Heart right ventricle (tissue), 16 donors: ENCODE results near the gene LRFN3. TPM values are rescaled to one million over a fixed set of nuclear protein-coding genes. Genes with fewer than 3 reads are reported as not detected.

Source experiments
- ATAC-seq, 8 donors: fragments of 200-7000 bp; cut with Tn5 transposase; one replicate each; pipeline ENCODE4 v1.9.1; 2020; ENCODE audit warnings: mild to moderate bottlenecking in 8 of 8, moderate library complexity in 8 of 8, moderate number of reproducible peaks in 1 of 8
- DNase-seq, 2 donors: peaks; one replicate each; pipeline ENCODE4 v3.0.0-alpha.2; 2020
- H3K27ac ChIP-seq, 10 donors: fragments of 200-600 bp; sonication (generic) in 2 of 10; one replicate each; pipeline versions ENCODE4 v1.5.0 to v1.8.0; 2020 to 2022; ENCODE audit warnings: mild to moderate bottlenecking in 3 of 10
- H3K27me3 ChIP-seq, 7 donors: fragments of 200-600 bp; one replicate each; pipeline ENCODE4 v1.8.0; 2021 to 2022; ENCODE audit warnings: mild to moderate bottlenecking in 2 of 7
- H3K36me3 ChIP-seq, 9 donors: fragments of 200-600 bp; sonication (generic) in 1 of 9; one replicate each; pipeline versions ENCODE4 v1.5.0 to v1.8.0; 2020 to 2022; ENCODE audit warnings: mild to moderate bottlenecking in 2 of 9
- H3K4me1 ChIP-seq, 9 donors: fragments of 200-600 bp; sonication (generic) in 1 of 9; one replicate each; pipeline versions ENCODE4 v1.5.0 to v1.8.0; 2020 to 2022; ENCODE audit warnings: mild to moderate bottlenecking in 4 of 9
- H3K4me3 ChIP-seq, 10 donors: fragments of 200-600 bp; sonication (generic) in 2 of 10; one replicate each; pipeline versions ENCODE4 v1.5.0 to v1.8.0; 2020 to 2022; ENCODE audit warnings: mild to moderate bottlenecking in 7 of 10, moderate library complexity in 2 of 10
- H3K9me3 ChIP-seq, 11 donors: fragments of 200-600 bp in 10 of 11; sonication (generic) in 2 of 11; one replicate each; pipeline versions ENCODE4 v1.5.0 to v1.8.0; 2013 to 2022; ENCODE audit warnings: mild to moderate bottlenecking in 2 of 11, control low read depth in 1 of 11, moderate library complexity in 1 of 11
- CTCF ChIP-seq, 9 donors: fragments of 200-600 bp; sonication (generic) in 2 of 9; IDR thresholded peaks; one replicate each; pipeline versions ENCODE4 v1.5.0 to v1.8.0; 2021 to 2022; ENCODE audit warnings: antibody characterized with exemption in 9 of 9, mild to moderate bottlenecking in 5 of 9, moderate library complexity in 1 of 9
- WGBS, 2 donors: extraction: QIAGEN DNeasy Blood & Tissue Kit; methylation state at CpG; one replicate each; pipeline ENCODE4 v1.1.7; 2013; ENCODE audit warnings: inconsistent platforms in 1 of 2; 5-methylcytosine and 5-hydroxymethylcytosine counted together
- intact Hi-C, 10 donors: fragments of 100-400 bp; cut with DNase I; formaldehyde crosslinking; loops; one replicate each; pipeline versions ENCODE4 v1.11.1 to v1.14.2; 2022
- polyA plus RNA-seq, 2 donors: library from polyadenylated mRNA; stranded (reverse); fragments of 200-250 nt; gene quantifications; one replicate each; pipeline ENCODE4 v1.2.3, GENCODE V29; 2013
- total RNA-seq, 10 donors: library from RNA; stranded (reverse); fragmentation: NEBNext Ultra II Directional in 3 of 10; extraction: Animal tissue kit (Norgen Biotek cat#: 25700) in 3 of 10; gene quantifications; one replicate each; pipeline versions ENCODE4 v1.2.1 to v1.2.4, GENCODE V29; 2021 to 2023
- donor health status: Arrhythmogenic right ventricular cardiomyopathy.
- donor health status: ischemic (EF 13 %, LVEDD 7.1; RV severe dilation, severe dysfunction).
- donor health status: healthy with polysubstance abuse.
- donor health status: DM: no; HTN: yes; CAD: no.
- donor health status: DM: no; HTN: no; CAD: no.
- donor health status: ischemic (EF 25% LVEDD 6.9; RV normal size, moderate dysfunction).
- donor health status: ischemic (EF 25% LVEDD 5.7; RV mildly dilated, moderate dysfunction).
- donor health status: healthy.
- donor health status: DM: yes; HTN: yes; CAD: no.
- donor health status: Ischemic cardiomyopathy.
- donor health status: ischemic (EF 35%, LVEDD 5.7; RV mildly dilated, moderate dysfunction).
- donor health status: nonischemic (EF 11% LVEDD 7.7; RV severe dilation, severe dysfunction).
- donor health status: DM: yes; HTN: yes; CAD: no.
- donor health status: PGD.
- donor health status: ischemic (EF 29% LVEDD 5.4; RV normal size, mild dysfunction).
- donor health status: nonischemic (EF 23%, LVEDD 6.1; RV moderate dilation, normal function).

LRFN3 gene
- total and polyA plus RNA-seq, 12 donors: 3.4 to 9.6 (median 5.8) TPM

GRCh38 chr19:35901854-35902661 is 34.1 kb upstream of the LRFN3 start, which contains the start of gene HCST:
HCST (plus strand) TSS chr19:35902529; CDS start chr19:35902594, 65 bp downstream.
- H3K36me3 ChIP-seq: peaks cover 0 to 31% (median 0%) of the 10 kb centered on the region in 9 donors
- peak within 1 kb of the TSS in 7 of 10 donors; percentile 7 to 88 (median 68) for H3K4me3 ChIP-seq
- intact Hi-C loops: loop anchor here in 1 of 10 donors (2.0 kb wide), 1 partner anchor 29 kb away; no protein-coding TSS in a partner anchor
- 31 to 34% methylated on average over 6 of the region's 6 CpGs for WGBS, 2 donors
- no peaks in the 10 kb centered on the region for H3K27me3 ChIP-seq
- no peak for DNase-seq
- ATAC-seq: peak in 1 of 8 donors; percentile 9
- TF ChIP-seq CTCF (IDR thresholded peaks at IDR 0.05): no peak
- H3K27ac ChIP-seq: peak within 1 kb of the TSS in 6 of 10 donors; percentile 81 to 96 (median 87)
- H3K4me1 ChIP-seq: peaks cover 0 to 67% (median 12%) of the 10 kb centered on the region in 9 donors
- no peaks in the 10 kb centered on the region for H3K9me3 ChIP-seq

GRCh38 chr19:35902870-35903475 is 33.2 kb upstream of the LRFN3 start:
- WGBS, 2 donors: 64 to 69% methylated on average over 10 of the region's 10 CpGs
- peak overlapping the region in 6 of 10 donors; percentile 7 to 68 (median 24) for H3K4me3 ChIP-seq
- intact Hi-C loops: no loop called here
- DNase-seq (no peak), ATAC-seq (no peak)
- peaks cover 0 to 22% (median 0%) of the 10 kb centered on the region in 9 donors for H3K36me3 ChIP-seq
- no peak for TF ChIP-seq CTCF (IDR thresholded peaks at IDR 0.05)
- no peaks in the 10 kb centered on the region for H3K9me3 ChIP-seq
- peaks cover 0 to 62% (median 10%) of the 10 kb centered on the region in 9 donors for H3K4me1 ChIP-seq
- H3K27ac ChIP-seq: peak overlapping the region in 6 of 10 donors; percentile 53 to 96 (median 80)
- H3K27me3 ChIP-seq: no peaks in the 10 kb centered on the region

GRCh38 chr19:35903550-35904179 is 32.5 kb upstream of the LRFN3 start:
- Histone ChIP-seq H3K4me3 (peak overlapping the region in 5 of 10 donors; percentile 7 to 68 (median 29)), H3K9me3 (no peaks in the 10 kb centered on the region), H3K27me3 (no peaks in the 10 kb centered on the region), H3K27ac (peak overlapping the region in 6 of 10 donors; percentile 63 to 96 (median 80)), H3K36me3 (peaks cover 0 to 17% (median 0%) of the 10 kb centered on the region in 9 donors), H3K4me1 (peaks cover 0 to 56% (median 5%) of the 10 kb centered on the region in 9 donors)
- TF ChIP-seq CTCF (IDR thresholded peaks at IDR 0.05): peak in 1 of 9 donors; percentile 14
- intact Hi-C loops: no loop called here
- 1 to 3% methylated on average over 24 of the region's 24 CpGs for WGBS, 2 donors
- DNase-seq: peak; percentile 70 to 72
- ATAC-seq: peak in 7 of 8 donors; percentile 6 to 38 (median 21)
